ENCODE results near the gene CAMKMT. TPM values are rescaled to one million over a fixed set of nuclear protein-coding genes. Genes with fewer than 3 reads are reported as not detected.

CAMKMT gene
- total RNA-seq, 1 donor from 2014 or later = 5.8 TPM

DNA sequence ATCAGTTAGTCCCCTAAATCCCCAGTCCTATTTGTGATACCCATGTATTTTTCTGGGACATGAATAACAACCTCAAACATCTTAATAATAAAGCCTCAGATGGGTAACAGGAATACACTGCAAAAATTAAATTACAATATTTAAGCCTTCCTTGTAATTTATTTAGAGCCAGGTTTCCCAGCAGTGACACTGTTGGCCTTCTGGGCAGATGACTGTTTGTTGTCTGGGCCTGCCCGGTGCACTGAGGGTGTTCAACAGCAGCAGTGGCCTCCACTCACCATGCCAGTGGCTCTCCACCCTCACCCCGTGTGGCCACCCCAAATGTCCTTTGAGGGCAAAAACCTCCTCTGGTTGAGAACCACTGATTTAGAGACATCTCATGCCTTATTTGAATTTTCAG, 309.5 kb downstream of the CAMKMT start:
- TF ChIP-seq, protein P1, sequence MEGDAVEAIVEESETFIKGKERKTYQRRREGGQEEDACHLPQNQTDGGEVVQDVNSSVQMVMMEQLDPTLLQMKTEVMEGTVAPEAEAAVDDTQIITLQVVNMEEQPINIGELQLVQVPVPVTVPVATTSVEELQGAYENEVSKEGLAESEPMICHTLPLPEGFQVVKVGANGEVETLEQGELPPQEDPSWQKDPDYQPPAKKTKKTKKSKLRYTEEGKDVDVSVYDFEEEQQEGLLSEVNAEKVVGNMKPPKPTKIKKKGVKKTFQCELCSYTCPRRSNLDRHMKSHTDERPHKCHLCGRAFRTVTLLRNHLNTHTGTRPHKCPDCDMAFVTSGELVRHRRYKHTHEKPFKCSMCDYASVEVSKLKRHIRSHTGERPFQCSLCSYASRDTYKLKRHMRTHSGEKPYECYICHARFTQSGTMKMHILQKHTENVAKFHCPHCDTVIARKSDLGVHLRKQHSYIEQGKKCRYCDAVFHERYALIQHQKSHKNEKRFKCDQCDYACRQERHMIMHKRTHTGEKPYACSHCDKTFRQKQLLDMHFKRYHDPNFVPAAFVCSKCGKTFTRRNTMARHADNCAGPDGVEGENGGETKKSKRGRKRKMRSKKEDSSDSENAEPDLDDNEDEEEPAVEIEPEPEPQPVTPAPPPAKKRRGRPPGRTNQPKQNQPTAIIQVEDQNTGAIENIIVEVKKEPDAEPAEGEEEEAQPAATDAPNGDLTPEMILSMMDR (IDR thresholded peaks at IDR 0.05; ENCODE audit: insufficient read depth, low read length, poor library complexity, severe bottlenecking) = no peak

DNA sequence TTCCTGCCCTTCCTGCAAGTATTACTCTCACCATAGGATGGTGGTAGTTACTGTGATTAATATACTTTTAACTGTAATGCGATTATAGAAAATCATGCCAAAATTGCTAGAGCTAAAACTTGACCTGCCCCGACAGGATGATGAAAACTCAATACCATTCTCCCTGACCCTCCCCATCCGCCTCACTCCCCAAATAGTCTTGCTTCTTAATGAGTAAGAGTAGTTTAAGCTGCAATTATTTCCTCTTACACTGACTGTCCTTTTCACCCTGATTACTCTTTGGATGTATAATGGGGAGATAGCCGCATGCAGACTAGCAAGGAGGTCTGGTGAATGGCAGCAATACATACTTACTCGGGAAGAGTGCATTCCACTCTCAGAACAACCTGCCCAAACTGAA, 310.2 kb downstream of the CAMKMT start:
- no peaks in the 10 kb centered on the region for H3K36me3 ChIP-seq (ENCODE audit: control insufficient read depth, insufficient read depth, low read length)
- H3K27me3 ChIP-seq (ENCODE audit: control insufficient read depth, insufficient read depth, low read length) = no peaks in the 10 kb centered on the region
- no peak overlapping the region for H3K4me3 ChIP-seq (ENCODE audit: low read depth, low read length)
- DNase-seq (ENCODE audit: low read depth) = no peak
- TF ChIP-seq, protein P1 (IDR thresholded peaks at IDR 0.05; ENCODE audit: insufficient read depth, low read length, poor library complexity, severe bottlenecking) = no peak

More for the DNA sequence above, 309.5 kb downstream of the CAMKMT start:
- H3K36me3 ChIP-seq (ENCODE audit: control insufficient read depth, insufficient read depth, low read length) = no peaks in the 10 kb centered on the region
- H3K27me3 ChIP-seq (ENCODE audit: control insufficient read depth, insufficient read depth, low read length) = no peaks in the 10 kb centered on the region
- DNase-seq (ENCODE audit: low read depth) = no peak
- no peak overlapping the region for H3K4me3 ChIP-seq (ENCODE audit: low read depth, low read length)

DNA sequence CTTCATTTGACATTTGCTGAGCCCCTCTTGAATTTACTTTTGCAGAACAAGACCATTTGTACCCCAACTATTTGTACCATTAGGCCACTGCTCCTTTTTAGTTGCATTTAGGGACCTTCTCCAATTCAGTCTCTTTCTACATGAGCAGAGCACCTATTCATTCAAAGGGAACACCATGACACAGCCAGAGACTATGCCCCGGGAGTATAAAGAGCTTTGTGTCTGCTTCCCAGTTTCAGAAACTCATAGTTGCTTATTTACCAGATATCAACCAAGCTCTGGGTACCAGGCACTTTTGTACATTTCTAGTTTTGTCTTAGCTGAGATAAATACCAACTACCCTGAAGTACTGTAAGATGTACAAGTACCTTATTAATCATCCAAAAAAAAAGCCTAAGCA, 310.7 kb downstream of the CAMKMT start:
- Histone ChIP-seq H3K4me3 (ENCODE audit: low read depth, low read length) (no peak overlapping the region), H3K27me3 (ENCODE audit: control insufficient read depth, insufficient read depth, low read length) (no peaks in the 10 kb centered on the region), H3K36me3 (ENCODE audit: control insufficient read depth, insufficient read depth, low read length) (no peaks in the 10 kb centered on the region)
- TF ChIP-seq, protein P1 (IDR thresholded peaks at IDR 0.05; ENCODE audit: insufficient read depth, low read length, poor library complexity, severe bottlenecking) = no peak
- no peak for DNase-seq (ENCODE audit: low read depth)

DNA sequence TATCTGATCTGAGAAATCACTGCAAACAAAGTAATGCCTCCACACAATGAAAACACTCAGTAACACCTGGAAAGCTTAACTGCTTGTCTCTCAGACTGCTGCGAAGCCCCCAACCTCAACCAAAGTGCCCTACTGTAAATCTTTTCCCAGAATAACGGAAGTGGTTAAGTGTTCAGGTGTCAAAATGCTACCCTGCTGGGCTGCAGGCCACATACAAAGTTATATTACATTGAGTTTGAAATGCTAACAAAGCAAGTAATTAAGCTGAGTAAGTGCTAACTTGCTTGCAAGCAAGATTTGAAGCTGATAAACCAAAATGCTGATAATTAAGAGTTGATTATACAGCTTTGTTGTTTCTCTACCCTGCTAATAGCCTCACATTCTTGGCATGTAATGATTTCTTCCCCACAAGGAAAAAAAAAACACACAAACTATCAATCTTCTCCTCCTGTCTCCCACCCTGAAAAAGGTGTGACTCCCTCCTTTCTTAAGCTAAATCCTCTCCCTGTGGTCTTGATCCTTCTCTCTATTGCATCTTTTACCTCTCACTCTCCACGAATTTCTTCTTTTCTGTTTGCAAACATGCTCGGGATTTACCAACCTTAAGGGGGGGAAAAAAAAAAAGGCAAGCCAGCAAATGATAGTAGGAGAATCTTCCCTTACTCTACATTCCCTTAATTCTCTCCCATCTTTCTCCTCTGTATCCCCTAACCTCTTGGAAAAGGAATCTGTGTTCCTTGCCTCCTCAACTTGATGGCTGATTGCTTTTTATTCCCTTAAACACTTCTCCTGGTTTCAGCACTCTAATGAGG, 312.9 kb downstream of the CAMKMT start:
- H3K36me3 ChIP-seq (ENCODE audit: control insufficient read depth, insufficient read depth, low read length) = no peaks in the 10 kb centered on the region
- TF ChIP-seq, protein P1 (IDR thresholded peaks at IDR 0.05; ENCODE audit: insufficient read depth, low read length, poor library complexity, severe bottlenecking) = no peak
- no peak overlapping the region for H3K4me3 ChIP-seq (ENCODE audit: low read depth, low read length)
- DNase-seq (ENCODE audit: low read depth) = no peak
- H3K27me3 ChIP-seq (ENCODE audit: control insufficient read depth, insufficient read depth, low read length) = peaks cover 2% of the 10 kb centered on the region

DNA sequence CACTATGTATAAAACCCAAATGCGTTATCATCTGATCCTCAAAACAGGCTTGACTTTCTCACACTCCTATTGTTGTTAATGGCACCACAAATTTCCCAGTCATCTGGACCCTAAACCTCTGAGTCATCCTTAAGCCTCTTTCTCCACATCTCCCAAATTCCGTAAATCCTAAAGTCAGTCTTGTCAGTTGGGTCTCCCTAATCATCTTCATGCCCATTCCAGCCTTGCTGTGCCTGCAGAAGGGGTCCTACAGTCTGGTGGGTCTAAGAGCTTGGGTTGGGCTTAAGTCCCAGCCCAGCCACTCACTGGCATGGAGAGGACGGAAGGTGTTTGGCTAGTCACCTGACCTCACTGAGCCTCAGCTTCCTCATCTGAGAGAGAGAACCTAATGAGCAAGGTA, 314.6 kb downstream of the CAMKMT start:
- no peaks in the 10 kb centered on the region for H3K36me3 ChIP-seq (ENCODE audit: control insufficient read depth, insufficient read depth, low read length)
- DNase-seq (ENCODE audit: low read depth) = no peak
- peaks cover 2% of the 10 kb centered on the region for H3K27me3 ChIP-seq (ENCODE audit: control insufficient read depth, insufficient read depth, low read length)
- no peak overlapping the region for H3K4me3 ChIP-seq (ENCODE audit: low read depth, low read length)
- TF ChIP-seq, protein P1 (IDR thresholded peaks at IDR 0.05; ENCODE audit: insufficient read depth, low read length, poor library complexity, severe bottlenecking) = no peak

DNA sequence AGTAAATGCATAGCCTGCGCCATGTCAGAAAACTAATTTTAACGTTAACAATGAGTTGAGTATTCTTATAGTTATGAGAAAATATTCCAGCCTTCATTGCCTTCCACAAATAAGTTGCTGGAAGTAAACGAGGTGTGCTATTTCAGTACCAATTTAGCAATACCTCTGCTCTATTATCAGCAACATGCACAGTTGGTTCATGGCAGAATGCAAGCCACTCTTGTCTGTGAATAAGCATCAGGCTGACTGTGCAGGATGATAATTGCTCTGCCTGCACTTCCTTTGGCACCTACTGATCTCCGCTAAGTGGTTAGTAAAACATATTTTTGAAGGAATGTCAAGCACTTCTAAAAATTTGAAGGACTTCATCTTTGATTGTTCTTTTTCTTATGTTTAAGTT, 317.8 kb downstream of the CAMKMT start:
- DNase-seq (ENCODE audit: low read depth) = no peak
- TF ChIP-seq, protein P1 (IDR thresholded peaks at IDR 0.05; ENCODE audit: insufficient read depth, low read length, poor library complexity, severe bottlenecking) = no peak
- no peak overlapping the region for H3K4me3 ChIP-seq (ENCODE audit: low read depth, low read length)
- no peaks in the 10 kb centered on the region for H3K36me3 ChIP-seq (ENCODE audit: control insufficient read depth, insufficient read depth, low read length)
- peaks cover 2% of the 10 kb centered on the region for H3K27me3 ChIP-seq (ENCODE audit: control insufficient read depth, insufficient read depth, low read length)

Data from kidney epithelial cell (primary cell).